ENCODE data around the gene ST3GAL2.

ST3GAL2 gene

DNA sequence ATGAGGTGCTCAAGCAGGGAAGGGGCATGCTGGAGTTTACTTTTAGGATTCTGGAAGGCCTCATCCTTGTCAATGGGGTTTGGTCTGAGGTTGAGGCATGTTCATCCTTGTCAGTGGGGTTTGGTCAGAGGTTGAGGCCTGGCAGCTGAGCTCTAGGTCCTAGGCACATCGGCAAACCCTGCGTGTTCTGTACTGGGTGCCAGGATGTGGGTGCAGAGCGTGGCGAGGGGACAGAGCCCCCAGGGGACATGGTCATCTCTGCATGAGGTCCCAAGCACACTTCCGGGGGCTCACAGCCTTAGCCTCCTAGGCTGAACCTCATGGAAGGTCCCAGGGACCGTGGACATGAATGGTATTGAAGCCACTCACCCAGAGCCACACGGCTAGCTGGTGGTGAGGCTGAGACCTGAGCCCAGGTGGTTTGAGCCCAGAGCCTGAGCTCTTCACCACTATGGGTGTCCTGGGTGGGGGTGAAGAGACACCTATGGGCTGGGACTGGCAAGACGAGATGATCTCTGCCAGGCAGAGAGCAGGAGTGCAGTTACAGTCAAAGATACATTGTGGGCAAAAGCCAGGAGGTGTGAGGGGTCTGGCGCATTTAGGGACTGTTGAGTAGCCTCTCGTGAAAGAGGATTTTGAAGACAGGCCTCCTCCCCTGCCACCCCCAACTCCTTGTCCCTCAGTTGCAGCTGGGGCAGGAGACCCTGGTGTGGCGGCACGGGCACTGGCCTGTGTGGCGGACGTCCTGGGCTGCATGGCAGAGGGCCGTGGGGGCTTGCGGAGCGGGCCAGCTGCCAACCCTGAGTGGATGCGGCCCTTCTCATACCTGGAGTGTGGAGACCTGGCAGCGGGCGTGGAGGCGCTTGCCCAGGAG, 34.8 kb upstream of the ST3GAL2 start:
- no peak for DNase-seq (ENCODE audit: low read depth)
- no peak overlapping the region for H3K4me3 ChIP-seq (replicated peaks; ENCODE audit: low read depth, low read length)
- TF ChIP-seq, protein P1, sequence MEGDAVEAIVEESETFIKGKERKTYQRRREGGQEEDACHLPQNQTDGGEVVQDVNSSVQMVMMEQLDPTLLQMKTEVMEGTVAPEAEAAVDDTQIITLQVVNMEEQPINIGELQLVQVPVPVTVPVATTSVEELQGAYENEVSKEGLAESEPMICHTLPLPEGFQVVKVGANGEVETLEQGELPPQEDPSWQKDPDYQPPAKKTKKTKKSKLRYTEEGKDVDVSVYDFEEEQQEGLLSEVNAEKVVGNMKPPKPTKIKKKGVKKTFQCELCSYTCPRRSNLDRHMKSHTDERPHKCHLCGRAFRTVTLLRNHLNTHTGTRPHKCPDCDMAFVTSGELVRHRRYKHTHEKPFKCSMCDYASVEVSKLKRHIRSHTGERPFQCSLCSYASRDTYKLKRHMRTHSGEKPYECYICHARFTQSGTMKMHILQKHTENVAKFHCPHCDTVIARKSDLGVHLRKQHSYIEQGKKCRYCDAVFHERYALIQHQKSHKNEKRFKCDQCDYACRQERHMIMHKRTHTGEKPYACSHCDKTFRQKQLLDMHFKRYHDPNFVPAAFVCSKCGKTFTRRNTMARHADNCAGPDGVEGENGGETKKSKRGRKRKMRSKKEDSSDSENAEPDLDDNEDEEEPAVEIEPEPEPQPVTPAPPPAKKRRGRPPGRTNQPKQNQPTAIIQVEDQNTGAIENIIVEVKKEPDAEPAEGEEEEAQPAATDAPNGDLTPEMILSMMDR (IDR thresholded peaks at IDR 0.05; ENCODE audit: low read length, missing control alignments): no peak

DNA sequence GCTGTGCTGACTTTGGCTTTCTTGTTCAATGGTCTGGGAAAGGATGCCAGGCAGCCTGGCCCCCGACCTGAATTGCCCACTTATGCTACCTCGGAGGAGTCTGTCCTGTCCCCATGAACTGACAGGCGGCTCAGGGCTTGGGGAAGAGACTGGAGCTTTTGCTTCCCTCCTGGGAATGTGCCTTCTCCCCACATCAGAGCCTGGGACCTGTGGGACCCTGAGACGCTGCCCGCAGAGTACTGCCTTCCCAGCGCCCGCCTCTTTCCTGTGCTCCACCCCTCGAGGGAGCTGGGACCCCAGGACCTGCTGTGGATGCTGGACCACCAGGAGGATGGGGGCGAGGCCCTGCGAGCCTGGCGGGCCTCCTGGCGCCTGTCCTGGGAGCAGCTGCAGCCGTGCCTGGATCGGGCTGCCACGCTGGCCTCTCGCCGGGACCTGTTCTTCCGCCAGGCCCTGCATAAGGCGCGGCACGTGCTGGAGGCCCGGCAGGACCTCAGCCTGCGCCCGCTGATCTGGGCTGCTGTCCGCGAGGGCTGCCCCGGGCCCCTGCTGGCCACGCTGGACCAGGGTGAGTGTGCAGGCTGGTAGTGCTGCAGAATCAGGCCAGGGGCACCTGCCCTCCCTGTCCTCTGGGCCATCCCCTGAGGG, 34.0 kb upstream of the ST3GAL2 start:
- H3K4me3 ChIP-seq (replicated peaks; ENCODE audit: low read depth, low read length): no peak overlapping the region
- TF ChIP-seq, protein P1 (IDR thresholded peaks at IDR 0.05; ENCODE audit: low read length, missing control alignments): no peak
- DNase-seq (ENCODE audit: low read depth): no peak

DNA sequence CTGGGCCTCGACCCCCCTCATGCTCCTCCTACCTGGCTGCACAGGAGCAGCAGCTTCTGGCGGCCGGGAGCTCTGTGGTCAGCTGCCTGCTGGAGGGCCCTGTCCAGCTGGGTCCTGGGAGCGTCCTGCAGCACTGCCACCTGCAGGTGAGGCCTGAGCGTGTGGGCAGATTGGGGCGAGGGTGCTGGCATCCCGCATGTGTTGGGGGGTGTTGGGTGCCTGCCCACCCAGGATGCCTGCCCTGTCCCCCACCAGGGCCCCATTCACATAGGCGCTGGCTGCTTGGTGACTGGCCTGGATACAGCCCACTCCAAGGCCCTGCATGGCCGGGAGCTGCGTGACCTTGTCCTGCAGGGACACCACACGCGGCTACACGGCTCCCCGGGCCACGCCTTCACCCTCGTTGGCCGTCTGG, 32.0 kb upstream of the ST3GAL2 start:
- no peak overlapping the region for H3K4me3 ChIP-seq (replicated peaks; ENCODE audit: low read depth, low read length)
- DNase-seq (ENCODE audit: low read depth): peak; percentile 31
- TF ChIP-seq, protein P1 (IDR thresholded peaks at IDR 0.05; ENCODE audit: low read length, missing control alignments): peak; percentile 39

DNA sequence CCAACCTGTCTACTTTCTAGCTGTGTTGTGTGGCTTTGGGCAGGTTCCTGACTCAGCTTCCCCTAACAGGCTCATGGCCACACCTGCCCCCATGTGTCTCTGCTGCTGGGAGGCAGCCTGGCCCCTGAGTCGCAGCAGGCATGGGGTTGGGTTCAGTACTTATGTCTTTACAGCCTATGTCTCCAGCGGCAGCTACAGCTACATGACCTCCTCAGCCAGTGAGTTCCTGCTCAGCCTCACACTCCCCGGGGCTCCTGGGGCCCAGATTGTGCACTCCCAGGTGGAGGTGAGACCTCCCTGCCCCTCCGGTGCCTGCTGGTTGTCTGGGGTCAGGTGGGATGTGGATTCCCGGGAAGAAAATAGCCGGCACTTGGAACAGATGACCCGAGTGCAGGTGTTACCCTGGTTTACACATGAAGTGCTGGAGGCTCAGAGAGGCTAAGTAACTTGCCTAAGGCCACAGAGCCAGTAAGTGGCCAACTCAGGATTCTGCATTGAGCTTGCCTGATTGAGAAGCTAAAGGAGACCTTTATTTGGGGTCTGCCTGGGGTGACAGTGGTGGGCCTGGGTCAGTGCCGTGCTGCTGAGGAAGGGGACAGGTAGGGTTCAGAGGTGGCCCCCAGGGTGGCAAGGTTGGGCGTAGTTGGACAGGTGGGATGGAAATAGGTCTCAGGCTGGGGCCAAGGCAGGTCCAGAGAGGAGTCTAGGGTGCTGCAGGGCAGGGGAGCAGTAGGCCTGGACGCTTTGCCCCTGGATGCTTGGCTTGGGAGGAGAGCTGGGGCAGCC, 31.4 kb upstream of the ST3GAL2 start:
- H3K4me3 ChIP-seq (replicated peaks; ENCODE audit: low read depth, low read length): no peak overlapping the region
- TF ChIP-seq, protein P1 (IDR thresholded peaks at IDR 0.05; ENCODE audit: low read length, missing control alignments): no peak
- no peak for DNase-seq (ENCODE audit: low read depth)

DNA sequence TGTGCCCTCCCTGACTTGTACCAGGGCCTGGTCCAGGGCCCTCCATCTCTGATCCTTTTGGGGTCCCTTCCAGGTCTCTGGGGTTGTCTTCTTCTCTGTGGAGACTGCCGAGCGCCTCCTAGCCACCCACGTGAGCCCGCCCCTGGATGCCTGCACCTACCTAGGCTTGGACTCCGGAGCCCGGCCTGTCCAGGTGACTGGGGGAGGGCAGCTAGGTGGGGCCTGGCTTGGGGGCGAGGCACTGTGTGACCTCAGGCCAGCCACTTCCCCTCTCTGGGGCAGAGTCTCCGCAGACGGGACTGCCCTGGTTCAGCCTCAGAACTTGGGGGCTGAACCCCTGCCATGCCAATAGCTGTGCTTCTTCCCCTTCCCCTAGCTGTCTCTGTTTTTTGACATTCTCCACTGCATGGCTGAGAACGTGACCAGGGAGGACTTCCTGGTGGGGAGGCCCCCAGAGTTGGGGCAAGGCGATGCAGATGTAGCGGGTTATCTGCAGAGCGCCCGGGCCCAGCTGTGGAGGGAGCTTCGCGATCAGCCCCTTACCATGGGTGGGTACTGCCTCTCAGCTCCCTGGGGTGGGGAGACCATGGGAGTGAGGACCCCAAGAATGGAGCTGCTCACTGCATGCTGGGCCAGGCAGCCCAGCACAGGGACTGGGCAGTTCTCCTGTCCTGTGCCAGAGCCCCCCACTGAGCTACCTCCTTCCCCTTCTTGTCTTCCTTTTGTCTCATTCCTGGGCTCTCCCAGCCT, 30.1 kb upstream of the ST3GAL2 start:
- no peak for DNase-seq (ENCODE audit: low read depth)
- H3K4me3 ChIP-seq (replicated peaks; ENCODE audit: low read depth, low read length): no peak overlapping the region
- TF ChIP-seq, protein P1 (IDR thresholded peaks at IDR 0.05; ENCODE audit: low read length, missing control alignments): no peak

DNA sequence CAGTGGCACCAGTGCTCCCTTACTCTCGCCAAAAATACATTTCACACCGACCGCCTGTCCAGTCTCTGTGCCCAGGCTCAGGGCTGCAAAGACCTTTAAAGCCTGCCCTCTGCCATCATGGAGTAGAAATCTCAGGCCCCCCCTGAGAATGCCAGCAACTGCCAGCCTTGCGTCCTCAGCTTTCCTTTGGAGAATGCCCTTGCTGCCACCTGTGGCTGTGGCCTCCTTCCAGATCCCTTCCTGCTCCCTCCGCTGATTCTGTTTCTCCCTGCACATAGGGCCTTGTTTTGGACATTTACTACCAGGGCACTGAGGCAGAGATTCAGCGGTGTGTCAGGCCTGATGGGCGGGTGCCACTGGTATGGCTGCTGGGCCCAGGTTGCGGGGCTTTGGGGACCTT, 28.7 kb upstream of the ST3GAL2 start:
- no peak for DNase-seq (ENCODE audit: low read depth)
- no peak overlapping the region for H3K4me3 ChIP-seq (replicated peaks; ENCODE audit: low read depth, low read length)
- TF ChIP-seq, protein P1 (IDR thresholded peaks at IDR 0.05; ENCODE audit: low read length, missing control alignments): no peak

Measured in fibroblast of pulmonary artery (primary cell).